GM12878 (cell line): Measurements from ENCODE around the gene PPP2R5B. TPM values are rescaled to one million over a fixed set of nuclear protein-coding genes. Genes with fewer than 3 reads are reported as not detected.

Experiments used
- ATAC-seq: fragments of 200-7000 bp; cut with Tn5 transposase; 3 replicates; pipeline ENCODE4 v1.9.1; 2020; ENCODE audit warnings: mild to moderate bottlenecking, moderate library complexity
- BruUV-seq: library from RNA; stranded (reverse); fragments of 400-500 nt; replicated peaks from 2 replicates; lab custom pipeline; 2021; lab: Mats Ljungman, UMichigan
- CTCF ChIA-PET: fragments of 300-600 bp; sonication (Branson Sonifier 250); formaldehyde crosslinking; extraction: SDS; loops from one replicate; lab custom pipeline; 2021; ENCODE audit warnings: inconsistent platforms; lab: Yijun Ruan, JAX
- POLR2A ChIA-PET: fragments of 350-600 bp; formaldehyde crosslinking; extraction: SDS; loops from one replicate; lab custom pipeline; 2021; ENCODE audit warnings: inconsistent platforms; lab: Charles Lee
- RAD21 ChIA-PET: fragments of 300-600 bp; sonication (Branson Sonifier 250); formaldehyde crosslinking; loops from one replicate; lab custom pipeline; 2023; ENCODE audit warnings: antibody characterized with exemption; ENCODE audit not compliant: unreplicated experiment; lab: Charles Lee
- SMC1A ChIA-PET: fragments of 300-600 bp; sonication (Branson Sonifier 250); formaldehyde crosslinking; loops from one replicate; lab custom pipeline; 2023; ENCODE audit not compliant: unreplicated experiment, uncharacterized antibody; lab: Charles Lee
- DNase-seq: peaks from one replicate; pipeline ENCODE4 v3.0.0-alpha.2; 2011; ENCODE audit warnings: low read depth, low spot score
- FAIRE-seq: peaks from 3 replicates; lab custom pipeline; 2011; peaks lifted over from hg19 to GRCh38; lab: Jason Lieb, UNC
- H2AFZ ChIP-seq: 2 replicates; pipeline ENCODE4 v1.6.0; 2011; ENCODE audit warnings: low read depth, low read length, control low read depth; ENCODE audit not compliant: control insufficient read depth
- H3K27ac ChIP-seq: 2 replicates; pipeline ENCODE4 v1.5.1; 2011; ENCODE audit warnings: control low read depth; ENCODE audit not compliant: control insufficient read depth, insufficient read depth
- H3K27me3 ChIP-seq, 2 experiments: replicated peaks in 1 of 2; 2 replicates each; pipeline versions ENCODE4 v1.6.0 to v1.6.1; 2011; ENCODE audit warnings: low read length in 1 of 2; ENCODE audit not compliant: control insufficient read depth in 2 of 2, insufficient read depth in 2 of 2
- H3K36me3 ChIP-seq, 2 experiments: 2 replicates each; pipeline ENCODE4 v1.5.1; 2011; ENCODE audit warnings: low read length in 1 of 2; ENCODE audit not compliant: control insufficient read depth in 2 of 2, insufficient read depth in 2 of 2
- H3K4me1 ChIP-seq: 2 replicates; pipeline ENCODE4 v1.6.1; 2011; ENCODE audit warnings: mild to moderate bottlenecking, low read length, moderate library complexity, mixed read lengths; ENCODE audit not compliant: control insufficient read depth, insufficient read depth
- H3K4me2 ChIP-seq: 2 replicates; pipeline ENCODE4 v1.6.0; 2011; ENCODE audit warnings: control low read depth; ENCODE audit not compliant: control insufficient read depth, insufficient read depth
- H3K4me3 ChIP-seq: fragments of 200-600 bp; sonication (generic); 2 replicates; pipeline ENCODE4 v1.5.1; 2016
- H3K79me2 ChIP-seq: 2 replicates; pipeline ENCODE4 v1.6.0; 2011; ENCODE audit warnings: low read length; ENCODE audit not compliant: control insufficient read depth, insufficient read depth
- H3K9ac ChIP-seq: 2 replicates; pipeline ENCODE4 v1.8.0; 2011; ENCODE audit warnings: low read length, control low read depth, mixed read lengths; ENCODE audit not compliant: control insufficient read depth, insufficient read depth
- H3K9me3 ChIP-seq: replicated peaks from 3 replicates; pipeline ENCODE4 v1.5.1; 2011; ENCODE audit warnings: mild to moderate bottlenecking, low read length; ENCODE audit not compliant: control insufficient read depth, insufficient read depth
- H4K20me1 ChIP-seq: 2 replicates; pipeline ENCODE4 v1.6.0; 2011; ENCODE audit not compliant: control insufficient read depth, insufficient read depth
- CHD2 ChIP-seq: IDR thresholded peaks from 2 replicates; pipeline ENCODE4 v1.6.1; 2011; ENCODE audit warnings: low read depth, low read length, improper control_type of control experiment, borderline replicate concordance
- CREM ChIP-seq: IDR thresholded peaks from 2 replicates; pipeline ENCODE4 v1.6.1; 2014; ENCODE audit warnings: antibody characterized with exemption, low read depth
- HDAC6 ChIP-seq: fragments of 200-600 bp; sonication (generic); IDR thresholded peaks from one replicate; pipeline ENCODE4 v1.8.0; 2017; ENCODE audit warnings: antibody characterized with exemption; ENCODE audit not compliant: unreplicated experiment
- SIN3A ChIP-seq: IDR thresholded peaks from 2 replicates; pipeline ENCODE4 v1.6.1; 2012; ENCODE audit warnings: low read depth, low read length, improper control_type of control experiment
- ZBTB40 ChIP-seq: fragments of 450-650 bp; IDR thresholded peaks from 2 replicates; pipeline ENCODE4 v1.6.1; 2016; ENCODE audit warnings: mild to moderate bottlenecking, moderate library complexity, borderline replicate concordance
- ZNF217 ChIP-seq: fragments of 450-650 bp; IDR thresholded peaks from 2 replicates; pipeline ENCODE4 v1.6.1; 2017; ENCODE audit warnings: antibody characterized with exemption, mild to moderate bottlenecking
- ZNF622 ChIP-seq: fragments of 450-650 bp; IDR thresholded peaks from 2 replicates; pipeline ENCODE4 v1.6.1; 2017; ENCODE audit warnings: mild to moderate bottlenecking, inconsistent platforms
- WGBS: methylation state at CpG from one replicate; pipeline ENCODE4 v1.1.6; 2016; ENCODE audit warnings: low lambda C conversion rate; ENCODE audit not compliant: insufficient replicate concordance, insufficient coverage; ENCODE audit errors: missing lambda C conversion rate; 5-methylcytosine and 5-hydroxymethylcytosine counted together
- in situ Hi-C: fragments of 300-500 bp; cut with MboI; formaldehyde crosslinking; loops from 9 replicates; pipeline ENCODE4 v1.14.3; 2018; ENCODE audit warnings: mixed read lengths
- intact Hi-C: fragments of 100-400 bp; cut with micrococcal nuclease; formaldehyde crosslinking; loops from one replicate; pipeline ENCODE4 v1.14.2; 2022; ENCODE audit not compliant: unreplicated experiment
- polyA plus RNA-seq, 11 experiments: library from polyadenylated mRNA; depleted of rRNA in 4 of 11; unstranded in 6 of 11; stranded (reverse) in 5 of 11; fragments of >200 nt; fragmentation: Nextera tagmentation in 4 of 11; fragmentation: Illumina TruSeq in 1 of 11; extraction: Ambion mirVana in 4 of 11; extraction: Trizol in 1 of 11; gene quantifications; 1 replicate in 1 of 11; 2 replicates in 10 of 11; pipeline versions ENCODE4 v1.2.1 to v1.2.3, GENCODE V29; 2011 to 2016; ENCODE audit warnings: inconsistent platforms in 2 of 11, missing spikeins in 2 of 11, low read depth in 1 of 11
- total RNA-seq, 4 experiments: library from RNA; depleted of rRNA in 3 of 4; stranded (reverse); fragments of >200 nt in 3 of 4; fragmentation: Illumina TruSeq in 1 of 4; extraction: Trizol in 1 of 4; gene quantifications; 2 replicates each; pipeline versions ENCODE4 v1.2.1 to v1.2.3, GENCODE V29; 2013 to 2021
- TF ChIP-seq, protein P1 (sequence below): fragments of 150-350 bp; IDR thresholded peaks from 2 replicates; pipeline ENCODE4 v1.6.1; 2016; ENCODE audit warnings: low read depth, low read length
- TF ChIP-seq, protein P2 (sequence below): IDR thresholded peaks from 2 replicates; pipeline ENCODE4 v1.6.1; 2012; ENCODE audit warnings: improper control_type of control experiment, low read depth, low read length; ENCODE audit not compliant: insufficient replicate concordance

PPP2R5B gene
- total and polyA plus RNA-seq, 10 of the 15 experiments (the other 5 are each of a cell fraction or from before 2014, with no cell fraction given) = 0.08 to 6.7 (median 2.0) TPM

GRCh38 chr11:64928957-64929356 lies 4.5 kb downstream of the PPP2R5B start:
- ATAC-seq (no peak), DNase-seq (no peak), FAIRE-seq (no peak)
- H4K20me1 ChIP-seq = no peaks in the 10 kb centered on the region
- 64% methylated on average over 2 of the region's 2 CpGs for WGBS
- SMC1A ChIA-PET = interaction anchor here (0.7 kb wide), 1 partner anchor 365 kb away, joined by 3 read pairs; no protein-coding TSS in a partner anchor
- no peaks in the 10 kb centered on the region for H3K79me2 ChIP-seq
- H3K4me3 ChIP-seq = no peak overlapping the region
- RAD21 ChIA-PET = no interaction called here
- no peak for TF ChIP-seq ZBTB40
- no peak for TF ChIP-seq CHD2
- no peak for TF ChIP-seq CREM
- TF ChIP-seq, protein P1, sequence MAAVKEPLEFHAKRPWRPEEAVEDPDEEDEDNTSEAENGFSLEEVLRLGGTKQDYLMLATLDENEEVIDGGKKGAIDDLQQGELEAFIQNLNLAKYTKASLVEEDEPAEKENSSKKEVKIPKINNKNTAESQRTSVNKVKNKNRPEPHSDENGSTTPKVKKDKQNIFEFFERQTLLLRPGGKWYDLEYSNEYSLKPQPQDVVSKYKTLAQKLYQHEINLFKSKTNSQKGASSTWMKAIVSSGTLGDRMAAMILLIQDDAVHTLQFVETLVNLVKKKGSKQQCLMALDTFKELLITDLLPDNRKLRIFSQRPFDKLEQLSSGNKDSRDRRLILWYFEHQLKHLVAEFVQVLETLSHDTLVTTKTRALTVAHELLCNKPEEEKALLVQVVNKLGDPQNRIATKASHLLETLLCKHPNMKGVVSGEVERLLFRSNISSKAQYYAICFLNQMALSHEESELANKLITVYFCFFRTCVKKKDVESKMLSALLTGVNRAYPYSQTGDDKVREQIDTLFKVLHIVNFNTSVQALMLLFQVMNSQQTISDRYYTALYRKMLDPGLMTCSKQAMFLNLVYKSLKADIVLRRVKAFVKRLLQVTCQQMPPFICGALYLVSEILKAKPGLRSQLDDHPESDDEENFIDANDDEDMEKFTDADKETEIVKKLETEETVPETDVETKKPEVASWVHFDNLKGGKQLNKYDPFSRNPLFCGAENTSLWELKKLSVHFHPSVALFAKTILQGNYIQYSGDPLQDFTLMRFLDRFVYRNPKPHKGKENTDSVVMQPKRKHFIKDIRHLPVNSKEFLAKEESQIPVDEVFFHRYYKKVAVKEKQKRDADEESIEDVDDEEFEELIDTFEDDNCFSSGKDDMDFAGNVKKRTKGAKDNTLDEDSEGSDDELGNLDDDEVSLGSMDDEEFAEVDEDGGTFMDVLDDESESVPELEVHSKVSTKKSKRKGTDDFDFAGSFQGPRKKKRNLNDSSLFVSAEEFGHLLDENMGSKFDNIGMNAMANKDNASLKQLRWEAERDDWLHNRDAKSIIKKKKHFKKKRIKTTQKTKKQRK = no peak
- TF ChIP-seq ZNF217 = no peak
- TF ChIP-seq HDAC6 = no peak
- TF ChIP-seq ZNF622 = no peak
- no peak for TF ChIP-seq SIN3A
- TF ChIP-seq, protein P2, sequence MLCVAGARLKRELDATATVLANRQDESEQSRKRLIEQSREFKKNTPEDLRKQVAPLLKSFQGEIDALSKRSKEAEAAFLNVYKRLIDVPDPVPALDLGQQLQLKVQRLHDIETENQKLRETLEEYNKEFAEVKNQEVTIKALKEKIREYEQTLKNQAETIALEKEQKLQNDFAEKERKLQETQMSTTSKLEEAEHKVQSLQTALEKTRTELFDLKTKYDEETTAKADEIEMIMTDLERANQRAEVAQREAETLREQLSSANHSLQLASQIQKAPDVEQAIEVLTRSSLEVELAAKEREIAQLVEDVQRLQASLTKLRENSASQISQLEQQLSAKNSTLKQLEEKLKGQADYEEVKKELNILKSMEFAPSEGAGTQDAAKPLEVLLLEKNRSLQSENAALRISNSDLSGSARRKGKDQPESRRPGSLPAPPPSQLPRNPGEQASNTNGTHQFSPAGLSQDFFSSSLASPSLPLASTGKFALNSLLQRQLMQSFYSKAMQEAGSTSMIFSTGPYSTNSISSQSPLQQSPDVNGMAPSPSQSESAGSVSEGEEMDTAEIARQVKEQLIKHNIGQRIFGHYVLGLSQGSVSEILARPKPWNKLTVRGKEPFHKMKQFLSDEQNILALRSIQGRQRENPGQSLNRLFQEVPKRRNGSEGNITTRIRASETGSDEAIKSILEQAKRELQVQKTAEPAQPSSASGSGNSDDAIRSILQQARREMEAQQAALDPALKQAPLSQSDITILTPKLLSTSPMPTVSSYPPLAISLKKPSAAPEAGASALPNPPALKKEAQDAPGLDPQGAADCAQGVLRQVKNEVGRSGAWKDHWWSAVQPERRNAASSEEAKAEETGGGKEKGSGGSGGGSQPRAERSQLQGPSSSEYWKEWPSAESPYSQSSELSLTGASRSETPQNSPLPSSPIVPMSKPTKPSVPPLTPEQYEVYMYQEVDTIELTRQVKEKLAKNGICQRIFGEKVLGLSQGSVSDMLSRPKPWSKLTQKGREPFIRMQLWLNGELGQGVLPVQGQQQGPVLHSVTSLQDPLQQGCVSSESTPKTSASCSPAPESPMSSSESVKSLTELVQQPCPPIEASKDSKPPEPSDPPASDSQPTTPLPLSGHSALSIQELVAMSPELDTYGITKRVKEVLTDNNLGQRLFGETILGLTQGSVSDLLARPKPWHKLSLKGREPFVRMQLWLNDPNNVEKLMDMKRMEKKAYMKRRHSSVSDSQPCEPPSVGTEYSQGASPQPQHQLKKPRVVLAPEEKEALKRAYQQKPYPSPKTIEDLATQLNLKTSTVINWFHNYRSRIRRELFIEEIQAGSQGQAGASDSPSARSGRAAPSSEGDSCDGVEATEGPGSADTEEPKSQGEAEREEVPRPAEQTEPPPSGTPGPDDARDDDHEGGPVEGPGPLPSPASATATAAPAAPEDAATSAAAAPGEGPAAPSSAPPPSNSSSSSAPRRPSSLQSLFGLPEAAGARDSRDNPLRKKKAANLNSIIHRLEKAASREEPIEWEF = no peak
- intact Hi-C loops (no loop called here), in situ Hi-C loops (no loop called here)
- no peak overlapping the region for H3K9ac ChIP-seq
- H3K27me3 ChIP-seq = no peaks in the 10 kb centered on the region
- no peak overlapping the region for H3K27ac ChIP-seq
- POLR2A ChIA-PET = no interaction called here
- no peaks in the 10 kb centered on the region; the same call in 1 of the 2 replicates for H3K4me1 ChIP-seq
- no peak overlapping the region for H2AFZ ChIP-seq
- H3K36me3 ChIP-seq = no peaks in the 10 kb centered on the region; a peak in 1 of 4 replicates
- BruUV-seq = no TSS peak
- H3K9me3 ChIP-seq = no peaks in the 10 kb centered on the region
- CTCF ChIA-PET = no interaction called here
- no peak overlapping the region for H3K4me2 ChIP-seq
